ENCODE results near the gene TLK2.

TLK2 gene

DNA sequence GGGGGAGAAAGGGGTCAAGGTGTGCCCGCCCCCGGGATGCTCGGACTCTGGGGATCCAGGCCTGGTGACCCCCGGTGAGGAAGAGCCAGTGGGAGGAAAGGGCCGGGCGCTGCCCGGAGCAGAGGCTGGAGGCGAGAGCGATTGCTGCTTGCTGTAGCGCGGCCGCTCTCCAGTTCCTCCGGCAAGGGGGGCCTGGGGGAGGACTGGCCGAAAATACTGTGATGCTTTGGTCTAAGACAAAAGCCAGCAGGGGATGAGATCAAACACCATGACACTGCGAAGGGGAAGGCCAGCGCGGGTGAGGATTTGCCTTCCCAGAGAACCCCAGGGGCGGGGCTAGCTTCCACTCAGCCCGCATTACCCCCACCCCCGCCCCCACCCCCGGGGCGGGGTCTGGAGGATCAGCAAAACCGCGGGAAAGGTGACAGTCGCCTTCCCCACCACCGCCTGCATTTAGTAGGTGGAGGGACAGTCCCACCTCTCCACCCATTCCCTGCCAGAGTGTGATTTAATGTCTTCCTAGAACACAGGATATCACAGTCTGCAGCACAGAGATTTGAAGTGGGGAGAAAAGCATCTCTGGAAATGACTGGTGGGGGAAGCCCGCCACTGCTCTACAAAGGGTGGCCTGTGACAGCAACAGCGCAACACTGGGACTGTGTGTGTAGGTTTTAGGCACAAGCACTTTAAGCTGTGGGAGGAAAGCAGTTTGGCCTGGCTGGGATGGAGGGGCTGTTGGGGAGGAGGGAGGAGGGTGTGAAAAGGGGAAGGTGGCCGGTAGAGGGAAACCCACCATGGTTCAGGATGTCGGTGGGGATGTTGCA, 174.6 kb downstream of the TLK2 start:
- 0 out of 2 replicates have a peak, but pooled peaks cover 3% of the 10 kb centered on the region for H3K36me3 ChIP-seq (ENCODE audit: insufficient read depth, low read length)
- peak overlapping the region; percentile 55 for H3K9ac ChIP-seq (ENCODE audit: low read depth, low read length)
- H4K20me1 ChIP-seq (ENCODE audit: insufficient read depth, low read length) = no peaks in the 10 kb centered on the region
- peak; percentile 86 for DNase-seq
- no peaks in the 10 kb centered on the region for H3K9me3 ChIP-seq (ENCODE audit: insufficient read depth, low read length, severe bottlenecking)
- H3K79me2 ChIP-seq (ENCODE audit: insufficient read depth, low read length) = no peaks in the 10 kb centered on the region
- peak overlapping the region; percentile 32; the same call in 1 of the 2 replicates for H3K27ac ChIP-seq (ENCODE audit: low read length)
- H3K4me3 ChIP-seq (ENCODE audit: low read depth in 1 of 2, low read length in 2 of 2) = peak overlapping the region; percentile 8 to 48; a peak in 3 of 4 replicates
- TF ChIP-seq EZH2 (IDR thresholded peaks at IDR 0.05; ENCODE audit: borderline replicate concordance, low read depth, low read length, severe bottlenecking) = no peak
- TF ChIP-seq, protein P1, sequence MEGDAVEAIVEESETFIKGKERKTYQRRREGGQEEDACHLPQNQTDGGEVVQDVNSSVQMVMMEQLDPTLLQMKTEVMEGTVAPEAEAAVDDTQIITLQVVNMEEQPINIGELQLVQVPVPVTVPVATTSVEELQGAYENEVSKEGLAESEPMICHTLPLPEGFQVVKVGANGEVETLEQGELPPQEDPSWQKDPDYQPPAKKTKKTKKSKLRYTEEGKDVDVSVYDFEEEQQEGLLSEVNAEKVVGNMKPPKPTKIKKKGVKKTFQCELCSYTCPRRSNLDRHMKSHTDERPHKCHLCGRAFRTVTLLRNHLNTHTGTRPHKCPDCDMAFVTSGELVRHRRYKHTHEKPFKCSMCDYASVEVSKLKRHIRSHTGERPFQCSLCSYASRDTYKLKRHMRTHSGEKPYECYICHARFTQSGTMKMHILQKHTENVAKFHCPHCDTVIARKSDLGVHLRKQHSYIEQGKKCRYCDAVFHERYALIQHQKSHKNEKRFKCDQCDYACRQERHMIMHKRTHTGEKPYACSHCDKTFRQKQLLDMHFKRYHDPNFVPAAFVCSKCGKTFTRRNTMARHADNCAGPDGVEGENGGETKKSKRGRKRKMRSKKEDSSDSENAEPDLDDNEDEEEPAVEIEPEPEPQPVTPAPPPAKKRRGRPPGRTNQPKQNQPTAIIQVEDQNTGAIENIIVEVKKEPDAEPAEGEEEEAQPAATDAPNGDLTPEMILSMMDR (IDR thresholded peaks at IDR 0.05; ENCODE audit: borderline replicate concordance, extremely low read depth, low read length, poor library complexity, severe bottlenecking) = no peak
- H3K4me2 ChIP-seq (ENCODE audit: insufficient read depth, low read length) = peak overlapping the region; percentile 79
- H3K4me1 ChIP-seq (ENCODE audit: insufficient read depth, low read length) = peaks cover 17% of the 10 kb centered on the region
- peak; percentile 81 for ATAC-seq (ENCODE audit: insufficient read depth, low read depth)
- peak overlapping the region; percentile 82 for H2AFZ ChIP-seq (ENCODE audit: low read depth, low read length)
- H3K27me3 ChIP-seq (ENCODE audit: insufficient read depth, low read length, poor library complexity) = no peaks in the 10 kb centered on the region

DNA sequence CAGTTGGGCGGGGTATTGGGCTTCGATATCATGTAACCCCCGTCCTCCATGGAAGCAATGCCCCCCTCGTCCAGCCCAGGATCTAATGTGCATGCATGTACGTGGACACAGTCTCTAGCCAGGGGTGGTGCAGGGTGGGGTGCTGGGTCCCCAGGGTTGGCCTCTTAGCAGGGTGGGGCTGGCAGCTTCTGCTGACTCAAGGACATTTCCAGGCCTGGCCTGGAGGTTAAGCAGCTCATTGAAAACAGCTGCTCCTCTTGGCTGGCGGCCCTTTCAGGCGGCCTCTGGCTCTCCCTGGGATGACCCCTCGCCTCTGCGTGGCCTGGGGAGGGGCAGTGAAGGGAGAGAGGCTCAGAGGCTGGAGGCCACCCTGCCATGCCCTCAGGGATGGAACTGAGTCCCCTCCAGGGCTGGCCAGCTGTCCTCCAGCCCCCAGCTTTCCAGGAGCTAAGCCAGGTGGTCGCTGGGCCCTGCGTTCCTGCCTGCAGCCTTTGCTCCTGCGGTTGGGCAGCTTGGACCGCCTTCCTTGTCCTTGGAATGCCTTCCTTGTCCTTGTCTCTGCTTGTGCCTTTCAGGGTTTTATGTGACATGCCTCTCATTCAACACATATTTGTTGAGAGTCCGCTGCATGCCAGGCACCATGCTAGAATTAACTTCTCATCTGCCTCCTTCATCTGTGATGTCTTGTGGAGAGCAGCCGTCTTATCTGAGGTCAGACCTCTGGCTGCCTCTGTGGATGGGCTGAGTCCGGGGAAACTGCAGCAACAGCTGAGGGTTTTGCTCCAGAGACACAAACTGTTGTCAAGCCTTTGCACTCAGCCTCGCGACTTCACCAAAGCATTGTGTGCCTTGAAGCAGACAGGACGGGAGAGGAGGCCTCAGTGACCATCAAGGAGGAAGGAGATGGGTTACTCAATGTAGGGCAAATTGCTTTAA, 175.5 kb downstream of the TLK2 start:
- Histone ChIP-seq H3K27ac (ENCODE audit: low read length) (no peak overlapping the region), H3K9me3 (ENCODE audit: insufficient read depth, low read length, severe bottlenecking) (no peaks in the 10 kb centered on the region), H3K79me2 (ENCODE audit: insufficient read depth, low read length) (no peaks in the 10 kb centered on the region), H3K4me1 (ENCODE audit: insufficient read depth, low read length) (peaks cover 17% of the 10 kb centered on the region), H3K4me3 (ENCODE audit: low read depth in 1 of 2, low read length in 2 of 2) (no peak overlapping the region), H3K36me3 (ENCODE audit: insufficient read depth, low read length) (0 out of 2 replicates have a peak, but pooled peaks cover 4% of the 10 kb centered on the region), H2AFZ (ENCODE audit: low read depth, low read length) (no peak overlapping the region), H3K27me3 (ENCODE audit: insufficient read depth, low read length, poor library complexity) (no peaks in the 10 kb centered on the region), H3K4me2 (ENCODE audit: insufficient read depth, low read length) (no peak overlapping the region), H4K20me1 (ENCODE audit: insufficient read depth, low read length) (no peaks in the 10 kb centered on the region), H3K9ac (ENCODE audit: low read depth, low read length) (no peak overlapping the region)
- no peak for DNase-seq
- no peak for TF ChIP-seq EZH2 (IDR thresholded peaks at IDR 0.05; ENCODE audit: borderline replicate concordance, low read depth, low read length, severe bottlenecking)
- TF ChIP-seq, protein P1 (IDR thresholded peaks at IDR 0.05; ENCODE audit: borderline replicate concordance, extremely low read depth, low read length, poor library complexity, severe bottlenecking) = no peak
- ATAC-seq (ENCODE audit: insufficient read depth, low read depth) = 0 out of 3 replicates have a peak, but pooled peaks have one; percentile 3

DNA sequence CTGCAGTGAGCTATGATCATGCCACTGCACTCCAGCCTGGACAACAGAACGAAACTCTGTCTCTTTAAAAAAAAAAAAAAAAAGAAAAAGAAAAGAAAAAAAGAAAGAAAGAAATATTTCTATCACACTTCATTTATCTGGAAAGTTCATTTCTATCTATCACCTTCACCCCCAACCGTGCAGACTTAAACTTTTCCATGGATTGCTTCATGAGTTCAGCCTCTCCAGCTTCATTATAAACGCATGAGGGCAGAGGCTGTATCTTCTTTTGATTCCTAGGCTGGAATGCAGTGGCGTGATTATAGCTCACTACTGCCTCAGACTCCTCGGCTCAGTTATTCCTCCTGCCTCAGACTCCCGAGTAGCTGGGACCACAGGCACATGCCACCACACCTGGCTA, 177.0 kb downstream of the TLK2 start:
- Histone ChIP-seq H3K36me3 (ENCODE audit: insufficient read depth, low read length) (0 out of 2 replicates have a peak, but pooled peaks cover 4% of the 10 kb centered on the region), H2AFZ (ENCODE audit: low read depth, low read length) (no peak overlapping the region), H3K27ac (ENCODE audit: low read length) (no peak overlapping the region), H3K4me1 (ENCODE audit: insufficient read depth, low read length) (peaks cover 17% of the 10 kb centered on the region), H3K9ac (ENCODE audit: low read depth, low read length) (no peak overlapping the region), H3K4me2 (ENCODE audit: insufficient read depth, low read length) (no peak overlapping the region), H3K4me3 (ENCODE audit: low read depth in 1 of 2, low read length in 2 of 2) (no peak overlapping the region), H4K20me1 (ENCODE audit: insufficient read depth, low read length) (no peaks in the 10 kb centered on the region), H3K27me3 (ENCODE audit: insufficient read depth, low read length, poor library complexity) (no peaks in the 10 kb centered on the region), H3K9me3 (ENCODE audit: insufficient read depth, low read length, severe bottlenecking) (peaks cover 6% of the 10 kb centered on the region), H3K79me2 (ENCODE audit: insufficient read depth, low read length) (no peaks in the 10 kb centered on the region)
- no peak for DNase-seq
- TF ChIP-seq, protein P1 (IDR thresholded peaks at IDR 0.05; ENCODE audit: borderline replicate concordance, extremely low read depth, low read length, poor library complexity, severe bottlenecking) = no peak
- no peak for TF ChIP-seq EZH2 (IDR thresholded peaks at IDR 0.05; ENCODE audit: borderline replicate concordance, low read depth, low read length, severe bottlenecking)
- ATAC-seq (ENCODE audit: insufficient read depth, low read depth) = no peak
